Smooth muscle cell of trachea (primary cell): ENCODE measurements around the gene TRPM6. TPM values are rescaled to one million over a fixed set of nuclear protein-coding genes. Genes with fewer than 3 reads are reported as not detected.

Source experiments
- total RNA-seq: library from RNA; depleted of rRNA; stranded (reverse); fragments of >200 nt; gene quantifications from 2 replicates; pipeline ENCODE4 v1.2.1, GENCODE V29; 2014

The TRPM6 gene
- total RNA-seq = under 0.01 TPM in 2 replicates

DNA sequence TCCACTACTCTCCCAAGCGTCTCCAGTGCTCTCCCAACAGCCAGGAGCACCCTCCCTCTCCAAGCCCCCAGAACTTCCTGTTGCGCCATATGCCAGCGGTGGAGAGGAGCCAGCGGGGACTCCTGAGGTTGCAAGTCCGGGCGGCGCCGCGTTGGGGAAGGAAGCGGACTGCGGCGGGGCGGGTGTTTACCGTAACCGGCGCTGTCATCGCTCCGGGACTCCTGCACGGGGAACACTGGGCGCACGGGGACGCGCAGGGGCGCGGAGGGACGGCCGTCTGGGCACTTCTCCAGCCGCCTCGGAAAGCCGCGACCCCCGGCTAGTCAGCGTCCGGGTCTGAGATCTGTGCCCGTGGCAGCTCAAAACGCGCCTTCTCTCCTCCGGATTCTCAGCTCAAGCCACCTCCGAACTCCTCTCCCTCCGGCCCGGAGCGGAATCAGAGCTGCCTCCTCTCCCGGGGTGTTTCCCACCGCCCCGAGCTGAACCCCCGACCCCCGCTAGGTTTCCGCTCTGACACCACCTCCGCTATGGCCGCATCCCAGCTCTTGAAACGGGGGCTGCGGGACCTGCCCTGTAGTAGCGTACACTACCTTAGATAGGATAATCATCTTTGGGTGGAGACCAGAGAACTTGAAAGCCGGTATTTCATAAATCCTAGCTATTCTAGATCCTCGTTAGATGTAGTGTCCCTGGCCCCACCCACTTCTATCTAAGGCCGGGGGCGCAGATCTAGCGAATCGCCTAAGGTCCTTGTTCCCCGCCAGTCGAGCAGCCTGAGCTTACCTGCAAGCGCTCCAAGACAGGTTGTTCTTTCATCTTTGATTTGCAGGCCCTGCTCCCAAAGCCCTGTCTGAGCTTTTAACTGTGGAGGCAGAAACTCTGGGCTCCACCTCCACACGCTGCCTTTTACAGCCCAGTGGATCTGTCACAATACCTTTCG lies at the start of gene TRPM6:
TSS of gene TRPM6 (minus strand) at position 881 of the 940 bp plus-strand sequence. CDS start at position 816, 65 bp downstream.

Other genes starting within 250 kb of the TRPM6 start
- gene C9orf40, start 65.0 kb upstream of the TRPM6 start, total RNA-seq = 3.3 and 3.8 TPM in 2 replicates
- 43.3 and 53.2 TPM in 2 replicates for gene CARNMT1, start 140.4 kb upstream of the TRPM6 start, total RNA-seq
- 15.1 and 28.1 TPM in 2 replicates for gene NMRK1, start 200.2 kb upstream of the TRPM6 start, total RNA-seq
- gene OSTF1, start 200.6 kb upstream of the TRPM6 start, total RNA-seq = 40.0 and 54.1 TPM in 2 replicates